Effector CD8-positive, alpha-beta T cell (primary cell): ENCODE results near the gene PLCB4.

ENCODE experiments used
- DNase-seq: peaks from one replicate; lab custom pipeline; 2025; lab: John Stamatoyannopoulos, UW

PLCB4 gene

DNA sequence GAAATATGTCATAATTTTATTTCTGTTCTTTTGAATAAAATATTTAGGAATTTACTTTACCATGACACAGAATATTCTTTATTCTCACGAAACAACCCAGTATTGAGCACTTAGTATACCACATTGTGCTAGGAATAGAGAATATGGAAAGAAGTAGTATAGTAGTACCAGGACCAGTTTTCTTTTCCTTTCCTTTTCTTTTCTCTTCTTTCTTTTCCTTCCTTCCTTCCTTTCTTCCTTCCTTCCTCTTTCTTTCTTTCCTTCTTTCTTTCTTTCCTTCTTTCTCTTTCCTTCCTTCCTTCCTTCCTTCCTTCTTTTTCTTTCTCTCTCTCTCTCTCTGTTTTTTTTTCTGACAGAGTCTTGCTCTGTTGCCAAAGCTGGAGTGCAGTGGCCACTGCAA is 7.5 kb upstream of the PLCB4 start:
- DNase-seq = no peak

DNA sequence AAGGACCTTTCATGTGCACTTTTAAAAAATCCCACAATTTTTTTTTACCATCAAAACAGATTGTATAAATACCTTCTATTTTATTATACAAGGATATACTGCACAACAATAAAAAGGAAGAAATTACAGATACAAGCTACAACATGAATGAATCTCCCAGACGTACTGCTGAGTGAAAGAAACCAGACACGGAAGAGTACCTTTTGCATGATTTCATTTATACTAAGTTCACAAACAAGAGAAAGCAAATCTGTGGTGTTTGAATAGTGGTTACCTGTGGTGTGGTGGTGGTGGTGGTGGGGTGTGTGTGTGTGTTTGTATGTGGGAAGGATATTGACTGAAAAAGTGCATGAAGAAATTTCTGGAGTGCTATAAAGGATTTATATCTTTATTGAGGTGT is 6.8 kb upstream of the PLCB4 start:
- no peak for DNase-seq

DNA sequence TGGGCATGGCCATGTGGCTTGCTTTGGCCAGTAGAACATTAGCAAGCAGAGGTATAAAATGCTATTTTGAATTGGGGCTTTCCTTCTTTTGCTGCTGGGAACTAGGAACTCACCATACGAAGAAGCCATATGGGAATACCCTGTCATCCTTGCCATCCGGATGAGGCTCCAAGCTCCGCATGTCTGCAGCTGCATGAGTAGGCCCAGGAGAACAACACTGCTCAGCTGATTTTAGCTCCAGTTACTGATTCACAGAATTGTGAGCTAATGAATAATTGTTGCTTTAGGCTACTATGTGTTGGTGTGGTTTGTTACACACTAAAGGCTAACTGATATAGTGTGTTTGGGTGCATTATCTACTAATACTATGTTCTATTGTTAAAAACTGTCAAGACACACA is 2.7 kb upstream of the PLCB4 start:
- no peak for DNase-seq

DNA sequence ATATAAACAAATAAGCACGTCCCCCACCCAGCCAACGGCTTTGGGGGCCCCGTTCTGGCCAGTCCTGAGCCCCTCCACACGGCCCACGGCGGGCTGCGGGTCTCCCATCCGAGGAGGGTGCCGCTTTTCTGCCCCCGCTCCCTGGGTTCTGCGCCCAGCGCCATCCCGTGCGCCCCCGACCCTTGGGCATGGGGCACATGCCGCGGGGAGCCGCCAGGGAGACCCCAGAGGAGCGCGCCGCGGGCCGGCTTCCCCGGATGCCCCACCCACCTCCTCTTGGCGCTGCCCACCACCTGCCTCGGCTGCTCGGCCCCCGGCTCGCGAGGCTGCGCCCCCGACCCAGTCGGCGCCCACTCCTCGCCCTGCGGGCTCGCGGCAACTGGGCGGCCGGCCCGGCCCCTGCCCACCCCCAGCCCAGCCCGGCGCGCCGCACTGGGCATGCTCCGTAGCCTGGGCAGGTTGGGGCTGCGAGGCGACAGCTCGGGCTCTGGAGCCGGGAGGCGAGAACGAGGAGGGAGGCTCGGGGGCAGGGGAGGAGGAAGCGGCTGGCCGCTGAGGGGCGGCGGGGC is 570 bp upstream of the PLCB4 start:
- no peak for DNase-seq

DNA sequence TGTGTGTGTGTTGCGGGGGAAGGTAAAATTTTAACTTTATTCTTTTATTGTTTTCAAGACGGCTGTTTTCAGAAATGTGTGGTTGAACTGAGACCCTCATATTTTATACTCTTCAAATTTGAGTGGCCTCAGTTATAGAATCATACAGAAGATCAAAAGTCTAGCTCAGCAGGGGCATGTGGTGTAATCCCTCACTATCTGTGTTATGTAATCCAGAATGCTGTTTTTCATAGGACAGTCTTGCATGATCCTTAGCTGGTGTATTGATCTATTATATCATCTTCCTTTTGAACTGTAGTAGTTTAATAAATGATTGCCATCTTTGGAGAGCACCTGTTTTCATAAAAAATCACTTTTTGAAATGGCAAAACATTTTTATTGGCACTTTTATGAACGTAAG is 1.4 kb downstream of the PLCB4 start:
- no peak for DNase-seq

DNA sequence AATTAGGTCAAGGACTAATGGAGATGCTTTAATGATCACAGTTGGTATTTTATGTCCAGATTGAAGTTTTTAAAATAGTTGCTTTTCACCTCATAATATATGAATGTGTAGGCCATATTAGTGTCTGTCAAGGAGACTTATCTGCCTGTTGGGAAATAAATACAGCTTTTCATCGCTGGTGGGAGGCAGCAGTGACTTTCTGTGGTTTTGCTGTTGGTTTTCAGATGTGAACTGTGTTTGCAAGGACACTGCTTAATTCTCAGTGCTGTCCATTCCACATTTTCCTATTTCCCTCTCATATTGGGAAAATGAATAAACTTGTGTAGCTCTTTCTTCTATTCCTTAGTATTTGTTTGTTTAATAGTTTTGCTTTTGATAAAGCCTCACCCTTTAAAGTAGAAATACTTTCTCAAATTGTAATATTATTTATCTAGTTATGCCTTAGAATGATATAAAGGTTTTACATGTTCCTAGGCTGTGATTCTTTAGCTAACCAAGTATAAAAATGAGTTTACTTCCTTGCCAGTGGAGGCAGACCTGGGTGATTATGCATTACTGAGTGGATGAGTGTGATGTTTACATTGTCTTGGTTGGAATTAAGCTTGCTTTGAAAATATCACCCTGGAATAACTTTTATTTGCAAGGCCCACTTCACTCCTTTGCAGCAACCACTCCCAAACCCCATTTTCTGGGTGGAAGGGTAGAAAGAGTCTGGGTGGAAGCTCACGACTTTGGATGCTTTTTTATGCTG is 3.3 kb downstream of the PLCB4 start:
- DNase-seq = no peak

DNA sequence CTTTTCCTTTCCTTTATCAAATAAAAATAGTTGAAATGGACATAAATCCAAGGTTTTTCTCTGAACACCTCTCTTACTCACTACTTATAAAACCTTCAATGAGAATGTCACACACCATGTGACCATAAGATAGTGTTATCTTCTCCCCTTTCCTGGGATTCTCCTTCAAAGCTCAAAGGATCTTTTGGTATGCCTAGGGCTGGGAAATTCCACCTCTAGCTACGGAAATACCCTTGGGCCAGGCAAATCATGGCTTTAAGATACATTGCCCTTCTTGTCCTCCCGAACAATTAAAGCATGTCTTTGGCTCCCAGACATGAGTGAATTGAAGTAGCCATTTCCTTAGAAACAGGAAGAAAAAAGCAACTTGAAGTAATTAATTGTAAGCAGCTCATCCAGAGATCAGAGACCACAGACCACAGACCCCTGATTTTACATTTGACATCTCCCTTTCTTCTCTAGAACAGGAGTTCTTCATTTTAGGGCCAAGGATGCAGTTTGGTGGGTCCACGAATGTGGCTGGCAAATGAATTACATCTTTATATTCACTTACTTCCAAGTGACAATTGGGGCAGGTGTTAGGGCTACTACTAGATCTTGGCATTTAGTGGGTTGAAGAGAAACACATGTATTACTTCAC is 4.1 kb downstream of the PLCB4 start:
- DNase-seq = no peak

DNA sequence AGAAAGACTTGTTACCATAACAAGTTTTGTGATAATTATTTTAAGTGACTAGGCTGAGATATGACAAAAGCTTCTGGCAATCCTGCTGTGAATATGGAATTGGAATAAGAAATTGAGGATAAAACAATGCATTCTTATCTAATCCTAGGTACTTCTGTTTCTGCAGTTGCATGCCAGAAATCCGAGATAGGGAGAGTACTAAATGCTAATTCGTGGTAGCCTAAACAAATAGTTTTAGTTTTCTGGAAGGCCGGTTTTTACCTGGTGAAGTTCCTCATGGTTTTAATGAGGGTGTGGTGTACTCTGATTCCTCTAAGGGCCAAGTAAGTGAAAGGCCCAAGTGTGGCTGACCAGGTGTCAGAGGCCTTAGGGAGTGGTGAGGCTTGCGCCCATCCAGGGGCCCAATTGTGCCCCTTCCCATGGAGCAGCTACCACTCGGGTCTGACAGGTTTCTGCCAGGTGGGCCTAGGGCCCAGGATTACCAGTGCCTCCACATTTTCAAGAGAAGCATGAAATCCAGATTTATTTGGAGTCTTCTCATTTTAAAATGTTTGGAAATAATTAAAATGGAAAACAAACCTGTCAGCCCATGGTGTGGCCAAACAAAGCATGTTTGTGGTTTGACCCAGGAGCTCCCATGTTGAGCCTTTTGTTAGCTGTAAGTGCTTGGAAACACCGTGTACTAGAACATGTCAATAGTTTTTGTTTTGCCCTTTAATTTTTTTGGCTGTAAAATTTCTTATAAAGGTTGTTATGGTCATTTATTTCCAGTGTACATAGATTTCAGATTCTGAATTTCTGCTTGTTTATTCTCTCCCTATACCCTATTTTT is 6.6 kb downstream of the PLCB4 start:
- no peak for DNase-seq

DNA sequence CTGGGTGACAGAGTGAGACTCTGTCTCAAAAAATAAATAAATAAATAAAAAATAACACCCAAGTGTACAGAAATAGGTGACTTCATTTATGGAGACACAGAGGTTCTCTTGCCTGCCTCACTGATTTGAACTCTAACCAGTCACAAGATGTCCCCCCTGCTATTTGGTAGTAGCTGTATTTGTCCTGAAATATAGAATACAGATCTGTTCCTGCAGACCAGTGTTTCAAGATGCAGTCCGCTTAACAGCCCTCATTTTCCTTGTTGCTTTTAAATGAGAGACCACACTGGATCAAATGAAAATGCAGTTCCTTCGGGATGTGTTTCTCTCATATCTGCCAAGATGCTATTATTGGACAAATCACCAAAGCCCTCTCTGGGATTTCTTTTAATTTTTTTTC is 7.6 kb downstream of the PLCB4 start:
- no peak for DNase-seq

DNA sequence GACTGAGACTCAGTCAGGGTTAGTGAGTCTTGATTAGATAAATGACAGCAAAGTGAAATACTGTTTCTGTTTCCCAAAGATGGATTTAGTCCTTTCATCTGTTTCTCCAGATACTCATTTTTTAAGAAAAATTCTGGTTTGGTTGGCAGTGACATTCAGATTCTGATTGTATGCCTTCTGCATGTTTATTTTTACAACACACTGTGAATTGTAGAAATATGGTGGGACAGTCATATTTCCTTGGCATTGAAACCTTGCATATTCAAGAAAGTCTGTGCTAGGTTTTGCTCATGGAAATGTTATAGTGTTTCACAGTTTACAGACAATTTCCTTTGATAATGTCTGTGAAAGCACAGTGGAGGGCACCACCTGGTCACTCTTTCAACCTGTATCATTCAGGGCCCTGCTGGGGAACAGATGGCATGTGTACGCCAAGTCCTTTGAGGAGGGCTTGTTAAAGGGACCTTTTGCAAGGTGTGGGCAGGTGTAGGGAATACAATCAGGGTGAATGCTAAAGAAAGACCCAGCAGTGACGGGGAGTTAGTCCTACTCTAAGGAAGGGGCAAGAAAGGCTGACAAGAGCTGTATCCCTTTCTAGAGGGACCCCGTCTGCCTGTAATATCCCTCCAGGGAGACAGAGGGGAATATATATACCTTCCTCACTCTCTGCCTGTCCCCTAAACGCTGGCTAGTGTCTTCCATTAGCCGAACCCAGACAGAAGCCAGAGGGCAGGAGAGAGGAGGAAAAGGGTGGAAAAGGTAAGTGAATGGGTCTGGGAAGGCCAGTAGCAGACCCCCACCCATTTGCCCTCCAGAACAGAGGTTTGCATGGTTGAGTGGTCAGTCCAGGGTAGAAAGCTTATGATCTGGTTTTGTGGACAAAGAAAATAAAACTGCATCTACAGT is 10.2 kb downstream of the PLCB4 start:
- DNase-seq = no peak

DNA sequence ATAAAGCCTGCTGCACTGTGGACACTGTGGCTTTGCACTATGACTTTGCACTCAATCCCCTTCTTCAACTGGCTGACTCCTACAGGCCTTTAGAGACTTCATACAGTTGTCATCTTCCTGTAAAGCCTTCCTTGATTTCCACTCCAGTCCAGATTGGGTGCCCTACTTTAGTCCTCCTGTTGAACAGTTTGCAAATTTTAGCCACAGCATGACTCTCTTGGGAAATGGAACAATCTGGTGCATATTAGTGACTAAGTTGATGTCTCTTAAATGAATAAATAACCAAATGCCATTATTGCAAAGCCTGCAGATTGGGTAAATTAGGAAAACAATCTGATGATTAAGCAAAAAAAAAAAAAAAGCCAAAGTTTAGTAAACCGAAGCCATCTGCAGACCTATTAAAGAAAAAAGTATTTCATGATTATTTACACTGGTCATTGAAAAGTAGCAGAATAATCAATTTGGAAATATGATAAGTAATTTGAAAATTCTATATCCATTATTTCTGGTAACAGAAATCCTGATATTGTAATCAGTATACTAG is 12.6 kb downstream of the PLCB4 start:
- no peak for DNase-seq

DNA sequence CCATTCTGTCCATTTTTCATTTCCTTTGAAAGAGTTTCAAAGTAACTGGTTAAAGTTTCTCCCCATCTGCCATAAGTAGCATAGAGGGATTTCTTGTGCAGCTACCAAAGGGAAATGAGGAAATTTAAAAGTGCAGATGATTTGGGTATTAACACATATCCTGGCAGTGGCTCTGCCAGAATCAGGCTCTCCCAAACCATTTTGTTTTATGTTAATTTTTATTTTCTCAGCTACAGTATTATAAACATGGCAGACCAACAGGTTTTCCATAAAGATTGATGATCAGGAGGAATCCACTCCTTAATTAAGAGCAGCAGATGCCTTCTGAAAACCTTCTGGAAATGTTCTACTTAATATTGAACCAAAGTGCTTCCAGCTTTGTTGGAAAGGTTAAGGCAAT is 13.9 kb downstream of the PLCB4 start:
- DNase-seq = no peak

DNA sequence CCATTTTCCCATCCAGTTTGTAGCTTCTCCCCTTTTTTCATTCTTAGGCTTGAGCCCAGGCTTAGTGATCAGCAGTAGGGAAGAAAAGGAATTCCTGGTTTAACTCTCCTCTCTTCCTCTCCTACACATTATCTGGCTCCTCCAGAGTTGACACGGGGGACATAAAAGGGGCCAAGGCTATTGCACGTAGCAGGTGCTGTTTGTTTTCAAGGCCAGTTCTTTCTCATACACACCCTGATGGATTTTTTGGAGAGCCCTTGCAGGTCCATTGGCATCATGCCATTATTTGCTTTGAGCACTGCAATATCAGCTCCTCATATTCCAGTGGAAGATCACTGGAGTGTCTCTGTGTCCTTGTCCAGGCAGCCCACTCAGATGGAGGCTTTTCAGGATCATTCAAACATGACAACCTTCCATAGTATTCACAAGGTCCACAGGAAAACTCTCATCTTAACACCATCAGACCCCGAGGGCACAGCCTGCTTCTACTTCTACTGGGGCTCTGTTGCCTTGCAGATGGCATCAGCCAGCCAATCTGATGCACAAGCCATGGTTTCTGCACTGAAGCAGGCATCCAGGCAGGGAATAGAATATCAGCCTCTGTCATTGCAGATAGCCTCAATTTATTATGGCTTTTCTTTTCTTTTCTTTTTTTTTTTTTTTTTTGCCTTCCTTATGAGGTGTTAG is 18.8 kb downstream of the PLCB4 start:
- no peak for DNase-seq

DNA sequence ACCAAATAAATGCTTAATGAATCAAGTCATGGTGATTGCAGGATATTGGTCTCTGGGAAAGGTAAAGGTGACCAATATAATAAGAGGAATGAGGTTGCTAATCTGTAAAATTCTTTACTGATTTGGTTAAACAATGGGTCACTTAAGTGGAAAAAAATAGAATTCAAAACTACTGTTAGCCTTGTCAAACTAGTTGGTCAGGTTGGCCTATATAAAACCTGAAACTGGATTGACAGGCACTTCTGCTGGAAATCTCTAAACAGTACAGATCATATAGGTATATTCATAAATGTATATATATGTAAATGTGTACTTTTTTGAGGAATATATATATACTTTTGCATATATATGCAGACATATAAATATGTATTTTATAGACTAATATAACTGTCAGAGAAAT is 19.7 kb downstream of the PLCB4 start:
- no peak for DNase-seq

DNA sequence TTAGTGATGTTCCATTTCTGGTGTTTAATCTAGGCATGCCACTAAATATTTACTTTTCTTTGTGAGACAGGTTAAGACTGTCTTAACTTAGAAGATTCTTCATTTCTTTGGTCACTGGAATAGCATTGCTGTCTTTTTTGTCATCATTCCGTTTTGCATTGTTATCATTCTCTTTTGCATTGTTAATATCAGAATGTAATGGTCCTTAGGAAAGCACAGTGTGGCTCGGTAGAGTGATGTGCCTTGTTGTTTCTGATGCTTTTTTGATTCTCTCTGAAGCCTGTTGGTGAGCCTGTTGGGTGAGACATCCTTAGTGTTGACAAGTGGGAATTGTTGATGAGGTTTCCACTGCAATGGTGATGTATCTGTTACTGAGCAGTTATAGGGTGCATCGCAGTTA is 23.2 kb downstream of the PLCB4 start:
- DNase-seq = no peak

DNA sequence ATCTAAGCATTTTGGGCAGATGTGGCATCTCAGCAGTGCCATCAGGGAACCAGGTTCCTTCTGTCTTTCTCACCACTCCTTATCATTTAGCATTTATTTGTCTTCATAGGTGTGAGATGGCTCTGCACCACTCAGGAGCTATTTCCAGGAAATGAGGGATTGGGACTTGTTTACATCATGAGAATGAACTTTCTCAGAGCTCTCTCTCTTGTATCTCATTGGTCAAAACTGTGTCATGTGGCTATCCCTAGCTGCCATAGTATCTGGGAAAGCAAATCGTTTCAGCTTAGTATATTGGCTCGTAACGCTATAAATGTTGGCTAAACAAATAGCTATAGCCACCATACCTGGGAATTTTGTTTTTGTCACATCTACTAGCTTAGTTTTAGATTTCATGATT is 23.8 kb downstream of the PLCB4 start:
- DNase-seq = no peak

DNA sequence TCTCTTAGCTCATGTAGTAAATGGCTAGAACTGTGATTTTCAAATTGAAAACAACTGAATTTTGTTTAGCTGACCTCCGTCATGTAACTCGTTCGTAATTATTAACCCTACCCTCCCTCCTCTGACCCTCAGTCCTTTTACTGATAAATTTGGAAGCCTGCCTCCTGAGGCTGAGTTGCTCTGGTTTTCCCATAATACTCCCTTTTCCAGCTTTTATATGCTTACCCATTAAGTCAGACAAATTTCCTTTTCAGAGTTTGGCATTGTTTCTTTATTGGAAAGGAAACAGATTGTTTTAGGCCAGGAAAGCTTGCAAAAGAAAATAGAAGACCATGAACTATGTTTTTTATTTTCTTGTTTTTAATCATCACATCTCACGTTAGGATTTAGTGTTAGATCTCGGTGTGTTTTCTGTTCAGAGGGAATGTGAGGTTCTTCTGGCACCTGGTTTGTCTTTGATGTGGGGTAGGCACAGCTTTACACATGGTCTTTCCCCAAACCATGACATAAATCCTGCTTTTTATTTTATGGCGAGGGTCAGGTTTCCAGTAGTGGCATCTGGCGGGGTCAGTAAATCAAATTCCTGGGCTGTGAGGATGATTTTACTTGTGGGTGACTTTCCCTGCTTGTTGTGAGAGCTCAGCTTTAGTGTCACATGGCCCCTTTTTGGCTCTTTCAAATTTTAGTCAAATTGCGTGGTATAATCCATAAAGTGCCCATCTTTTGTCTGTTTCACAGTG is 24.5 kb downstream of the PLCB4 start:
- DNase-seq = no peak

DNA sequence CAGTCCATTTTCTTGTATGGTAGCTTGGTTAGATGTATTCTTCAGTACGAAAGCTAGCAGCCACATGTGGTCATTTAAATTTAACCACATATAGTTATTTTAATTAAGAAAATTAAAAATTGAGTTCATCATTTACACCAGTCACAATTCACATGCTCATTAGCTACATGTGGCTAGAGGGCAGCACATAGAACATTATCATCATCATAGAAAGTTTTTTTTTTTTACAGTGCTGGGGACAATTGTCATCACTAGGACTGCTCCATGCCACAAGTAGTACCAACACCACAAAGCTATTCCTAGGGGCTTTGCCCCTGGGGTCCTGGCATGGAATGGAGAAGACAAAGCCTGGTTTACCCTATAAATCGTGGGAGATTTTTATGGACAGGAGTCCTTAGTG is 30.5 kb downstream of the PLCB4 start:
- no peak for DNase-seq

DNA sequence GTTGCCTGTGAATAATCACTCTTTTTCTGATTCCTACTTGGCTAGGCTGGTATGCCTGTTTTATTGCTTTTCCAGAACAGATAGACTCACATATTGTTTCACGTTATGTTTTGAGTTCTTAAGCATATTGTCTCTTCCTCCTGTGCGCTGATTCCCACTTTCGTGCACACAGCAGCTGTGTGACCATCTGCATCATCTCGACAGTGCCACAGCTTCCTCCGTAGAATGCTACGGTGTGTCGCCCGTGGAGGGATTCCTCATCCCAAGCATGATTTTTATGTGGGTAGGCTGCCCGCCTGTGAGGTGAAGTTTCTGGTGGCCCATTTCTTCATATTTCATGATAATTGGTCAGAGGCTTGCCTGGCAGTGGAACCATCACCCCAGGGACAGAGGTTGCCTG is 31.8 kb downstream of the PLCB4 start:
- DNase-seq = no peak

DNA sequence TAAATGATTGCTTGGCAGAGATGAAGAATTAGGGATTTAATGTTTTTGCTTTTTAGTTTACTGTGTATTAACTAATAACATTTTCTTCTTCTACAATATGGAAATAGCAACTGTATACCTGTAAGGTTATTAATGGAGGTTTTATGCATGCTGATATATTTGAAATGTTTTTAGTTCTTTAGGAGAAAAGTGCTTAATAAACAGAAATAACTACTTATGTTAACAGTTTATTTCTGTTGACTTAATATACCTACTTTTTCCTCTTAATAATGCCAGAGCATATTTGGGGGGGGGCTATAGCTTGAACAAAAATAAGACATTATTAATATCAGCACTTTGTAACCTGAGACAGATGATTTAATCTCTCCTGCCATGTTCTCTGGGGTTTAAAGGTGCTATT is 33.6 kb downstream of the PLCB4 start:
- no peak for DNase-seq
